B cell (primary cell): ENCODE results near the gene MRPL19.

ENCODE experiments used
- CTCF ChIP-seq: fragments of 200-600 bp; IDR thresholded peaks from one replicate; pipeline ENCODE4 v1.8.0; 2022; ENCODE audit warnings: antibody characterized with exemption, mild to moderate bottlenecking
- EZH2 ChIP-seq: IDR thresholded peaks from 2 replicates; pipeline ENCODE4 v1.6.1; 2012; ENCODE audit warnings: borderline replicate concordance, low read depth, mild to moderate bottlenecking, moderate library complexity, low read length; ENCODE audit not compliant: insufficient read depth, poor library complexity, severe bottlenecking

DNA sequence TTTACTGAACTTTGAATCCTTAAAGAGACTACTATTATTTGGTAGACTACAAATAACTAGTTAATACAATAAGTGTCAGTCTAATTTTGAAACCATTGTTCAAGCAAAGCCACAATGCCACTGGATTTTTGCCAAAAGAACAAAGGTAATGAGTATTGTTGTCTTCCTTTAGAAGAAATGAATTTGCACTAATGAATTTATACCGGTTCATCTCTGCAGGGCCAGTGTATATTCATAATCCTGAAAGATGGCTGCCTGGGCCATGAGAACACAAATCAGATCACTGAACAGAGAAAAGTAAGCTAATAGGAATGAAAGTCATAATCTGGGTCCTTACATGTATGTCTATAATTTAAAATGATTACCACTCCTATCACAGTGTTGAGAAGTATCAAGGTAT, 33.0 kb downstream of the MRPL19 start:
- TF ChIP-seq CTCF (no peak), EZH2 (no peak)
